NCI-H748 (cell line): ENCODE results near the gene RAVER2.
A peak's percentile ranks its signal among the peaks of the same experiment; 100 is the strongest.
"Not testable (repeated sequence)": the region's sequence is repeated elsewhere in the genome, so short reads cannot be mapped to it uniquely, and the experiment has no call there.

ENCODE experiments used
- DNase-seq: peaks from one replicate; lab custom pipeline; 2025; ENCODE audit not compliant: unreplicated experiment; lab: John Stamatoyannopoulos, UW

Gene RAVER2

GRCh38 chr1:64810001-64810400, 65.1 kb downstream of the RAVER2 start:
- DNase-seq: no peak

GRCh38 chr1:64811131-64811530, 66.3 kb downstream of the RAVER2 start:
- peak; percentile 43 for DNase-seq

GRCh38 chr1:64814427-64814826, 69.6 kb downstream of the RAVER2 start:
- DNase-seq: no peak

- not testable (repeated sequence) for DNase-seq
These were observed 72.5 kb downstream of the RAVER2 start for GRCh38 chr1:64817364-64817763.

GRCh38 chr1:64820572-64820971, 75.7 kb downstream of the RAVER2 start:
- not testable (repeated sequence) for DNase-seq

- DNase-seq: no peak
These were observed 77.7 kb downstream of the RAVER2 start for GRCh38 chr1:64822621-64823020.

GRCh38 chr1:64823691-64824476, 79.0 kb downstream of the RAVER2 start:
- DNase-seq: peak; percentile 79

GRCh38 chr1:64826991-64827390, 82.1 kb downstream of the RAVER2 start:
- no peak for DNase-seq

- DNase-seq: no peak
These were observed 84.0 kb downstream of the RAVER2 start for GRCh38 chr1:64828829-64829228.

- DNase-seq: no peak
These were observed 84.6 kb downstream of the RAVER2 start for GRCh38 chr1:64829411-64830029.

- DNase-seq: no peak
These were observed 85.3 kb downstream of the RAVER2 start for GRCh38 chr1:64830030-64830651.

- no peak for DNase-seq
These were observed 89.9 kb downstream of the RAVER2 start for GRCh38 chr1:64834734-64835133.

GRCh38 chr1:64836802-64837201, 91.9 kb downstream of the RAVER2 start:
- no peak for DNase-seq

- DNase-seq: no peak
These were observed 93.6 kb downstream of the RAVER2 start for GRCh38 chr1:64838486-64838885.

GRCh38 chr1:64839261-64839660, 94.4 kb downstream of the RAVER2 start:
- DNase-seq: no peak

- DNase-seq: no peak
These were observed 95.0 kb downstream of the RAVER2 start for GRCh38 chr1:64839732-64840405.

- no peak for DNase-seq
These were observed 96.6 kb downstream of the RAVER2 start for GRCh38 chr1:64841330-64842065.

GRCh38 chr1:64842224-64842623, 97.3 kb downstream of the RAVER2 start:
- no peak for DNase-seq

GRCh38 chr1:64843675-64844074, 98.8 kb downstream of the RAVER2 start:
- no peak for DNase-seq

GRCh38 chr1:64844175-64844574, 99.3 kb downstream of the RAVER2 start:
- no peak for DNase-seq

GRCh38 chr1:64844609-64845008, 99.7 kb downstream of the RAVER2 start:
- no peak for DNase-seq
